H4 (cell line): Measurements from ENCODE around the gene EPHA7. TPM values are rescaled to one million over a fixed set of nuclear protein-coding genes. Genes with fewer than 3 reads are reported as not detected.

ENCODE experiments used
- DNase-seq: peaks from one replicate; pipeline ENCODE4 v3.0.0-alpha.2; 2015; ENCODE audit warnings: low spot score
- total RNA-seq: library from RNA; depleted of rRNA; stranded (reverse); fragments of >200 nt; shearing (Covaris generic); gene quantifications from 2 replicates; pipeline ENCODE4 v1.2.3, GENCODE V29; 2014; rRNA removed

Gene EPHA7
- 1.7 and 5.6 TPM in 2 replicates for total RNA-seq

- peak; percentile 85 for DNase-seq
Observed at GRCh38 chr6:93419304-93420162, at the start of gene EPHA7. Gene EPHA7 (minus strand): TSS chr6:93419559. CDS start chr6:93419341, 218 bp downstream.

GRCh38 chr6:93468291-93468690 is 48.9 kb upstream of the EPHA7 start:
- DNase-seq: peak; percentile 65

- no peak for DNase-seq
Observed at GRCh38 chr6:93454533-93454932, 35.2 kb upstream of the EPHA7 start.

GRCh38 chr6:93453956-93454355 is 34.6 kb upstream of the EPHA7 start:
- no peak for DNase-seq

GRCh38 chr6:93447874-93448273 is 28.5 kb upstream of the EPHA7 start:
- no peak for DNase-seq

GRCh38 chr6:93437491-93437890 is 18.1 kb upstream of the EPHA7 start:
- no peak for DNase-seq

- no peak for DNase-seq
Observed at GRCh38 chr6:93433592-93433991, 14.2 kb upstream of the EPHA7 start.

GRCh38 chr6:93424303-93425064 is 5.1 kb upstream of the EPHA7 start:
- no peak for DNase-seq

- peak; percentile 36 for DNase-seq
Observed at GRCh38 chr6:93423542-93423941, 4.2 kb upstream of the EPHA7 start.

GRCh38 chr6:93420163-93420795 is 920 bp upstream of the EPHA7 start:
- DNase-seq: no peak

- peak; percentile 6 for DNase-seq
Observed at GRCh38 chr6:93418408-93419303, 703 bp downstream of the EPHA7 start.

- DNase-seq: no peak
Observed at GRCh38 chr6:93418033-93418407, 1.3 kb downstream of the EPHA7 start.

GRCh38 chr6:93417421-93418013 is 1.8 kb downstream of the EPHA7 start:
- peak; percentile 15 for DNase-seq

- DNase-seq: peak; percentile 18
Observed at GRCh38 chr6:93416571-93417420, 2.6 kb downstream of the EPHA7 start.

- no peak for DNase-seq
Observed at GRCh38 chr6:93413190-93413589, 6.2 kb downstream of the EPHA7 start.

- no peak for DNase-seq
Observed at GRCh38 chr6:93412452-93412851, 6.9 kb downstream of the EPHA7 start.

GRCh38 chr6:93407186-93407585 is 12.2 kb downstream of the EPHA7 start:
- DNase-seq: no peak

- DNase-seq: no peak
Observed at GRCh38 chr6:93403390-93403789, 16.0 kb downstream of the EPHA7 start.

- no peak for DNase-seq
Observed at GRCh38 chr6:93398723-93399122, 20.6 kb downstream of the EPHA7 start.

GRCh38 chr6:93394471-93394870 is 24.9 kb downstream of the EPHA7 start:
- no peak for DNase-seq
